HCT116 (cell line): ENCODE measurements around the gene NGEF.

Experiments used
- CBX3 ChIP-seq: IDR thresholded peaks from 2 replicates; pipeline ENCODE4 v1.6.1; 2012; ENCODE audit warnings: low read depth
- CEBPB ChIP-seq: IDR thresholded peaks from 2 replicates; pipeline ENCODE4 v1.6.1; 2012; ENCODE audit warnings: low read depth
- ELF1 ChIP-seq: IDR thresholded peaks from 2 replicates; pipeline ENCODE4 v1.6.1; 2012; ENCODE audit warnings: low read depth, borderline replicate concordance
- EZH2 ChIP-seq: fragments of 200-600 bp; sonication (generic); IDR thresholded peaks from 2 replicates; pipeline ENCODE4 v1.6.1; 2017; ENCODE audit warnings: antibody characterized with exemption, mixed run types
- EZH2phosphoT487 ChIP-seq: fragments of 200-600 bp; IDR thresholded peaks from 2 replicates; pipeline ENCODE4 v1.6.1; 2018; ENCODE audit warnings: antibody characterized with exemption, borderline replicate concordance
- POLR2A ChIP-seq: IDR thresholded peaks from 2 replicates; pipeline ENCODE4 v1.7.0; 2011; ENCODE audit warnings: borderline replicate concordance; ENCODE audit not compliant: insufficient read depth, insufficient read length; ENCODE audit errors: extremely low read depth
- POLR2AphosphoS5 ChIP-seq: IDR thresholded peaks from 2 replicates; pipeline ENCODE4 v1.6.1; 2011; ENCODE audit warnings: mild to moderate bottlenecking, low read depth, low read length, moderate library complexity
- RAD21 ChIP-seq: IDR thresholded peaks from 2 replicates; pipeline ENCODE4 v1.6.1; 2012; ENCODE audit warnings: low read depth, mild to moderate bottlenecking
- SIN3A ChIP-seq: IDR thresholded peaks from 2 replicates; pipeline ENCODE4 v1.6.1; 2012; ENCODE audit warnings: low read depth
- SP1 ChIP-seq: IDR thresholded peaks from 2 replicates; pipeline ENCODE4 v1.6.1; 2012; ENCODE audit warnings: low read depth
- TCF7L2 ChIP-seq: IDR thresholded peaks from 2 replicates; pipeline ENCODE4 v1.7.0; 2011; ENCODE audit warnings: borderline replicate concordance, inconsistent platforms; ENCODE audit not compliant: insufficient read depth, insufficient read length; ENCODE audit errors: extremely low read depth
- YY1 ChIP-seq: IDR thresholded peaks from 2 replicates; pipeline ENCODE4 v1.6.1; 2011; ENCODE audit warnings: low read length, low read depth, moderate library complexity, mild to moderate bottlenecking; ENCODE audit not compliant: insufficient replicate concordance; ENCODE audit errors: extremely low read depth
- TF ChIP-seq, protein P1 (sequence below), 3 experiments: fragments of 200-600 bp in 1 of 3; sonication (generic) in 1 of 3; IDR thresholded peaks in 2 of 3; conservative IDR thresholded peaks in 1 of 3; 2 replicates each; pipeline ENCODE4 v1.5.1; 2012 to 2017; ENCODE audit warnings: low read depth in 2 of 3, low read length in 2 of 3, antibody characterized with exemption in 1 of 3, borderline replicate concordance in 1 of 3, control low read depth in 1 of 3, mild to moderate bottlenecking in 1 of 3, mixed read lengths in 1 of 3, mixed run types in 1 of 3, moderate library complexity in 1 of 3; ENCODE audit not compliant: insufficient read depth in 1 of 3
- TF ChIP-seq, protein P2 (sequence below): IDR thresholded peaks from 2 replicates; pipeline ENCODE4 v1.6.1; 2012

DNA sequence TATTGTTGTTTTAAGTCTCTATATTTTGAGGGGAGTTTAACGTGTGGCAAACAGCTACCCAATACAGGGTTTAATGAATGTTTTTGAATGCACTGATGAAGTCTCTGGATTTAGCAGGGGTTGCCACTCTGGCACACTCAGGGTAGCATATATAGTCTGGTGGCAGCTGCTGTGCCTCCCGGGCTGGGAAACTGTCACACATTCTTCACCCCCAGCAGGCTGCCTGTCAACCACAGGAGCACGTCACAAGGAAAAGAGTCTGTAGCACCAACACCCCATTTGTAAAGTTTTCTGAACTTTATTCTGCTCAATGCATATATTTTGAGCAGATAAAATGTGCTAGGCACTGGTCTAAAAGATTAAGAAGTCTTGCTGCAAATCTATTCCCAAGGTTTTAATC is 39.3 kb downstream of the NGEF start:
- TF ChIP-seq EZH2 (no peak), TCF7L2 (no peak), CBX3 (no peak), CEBPB (no peak), SIN3A (no peak), POLR2A (no peak), EZH2phosphoT487 (no peak), SP1 (no peak), ELF1 (no peak), POLR2AphosphoS5 (no peak), RAD21 (no peak), YY1 (no peak)
- TF ChIP-seq, protein P1, sequence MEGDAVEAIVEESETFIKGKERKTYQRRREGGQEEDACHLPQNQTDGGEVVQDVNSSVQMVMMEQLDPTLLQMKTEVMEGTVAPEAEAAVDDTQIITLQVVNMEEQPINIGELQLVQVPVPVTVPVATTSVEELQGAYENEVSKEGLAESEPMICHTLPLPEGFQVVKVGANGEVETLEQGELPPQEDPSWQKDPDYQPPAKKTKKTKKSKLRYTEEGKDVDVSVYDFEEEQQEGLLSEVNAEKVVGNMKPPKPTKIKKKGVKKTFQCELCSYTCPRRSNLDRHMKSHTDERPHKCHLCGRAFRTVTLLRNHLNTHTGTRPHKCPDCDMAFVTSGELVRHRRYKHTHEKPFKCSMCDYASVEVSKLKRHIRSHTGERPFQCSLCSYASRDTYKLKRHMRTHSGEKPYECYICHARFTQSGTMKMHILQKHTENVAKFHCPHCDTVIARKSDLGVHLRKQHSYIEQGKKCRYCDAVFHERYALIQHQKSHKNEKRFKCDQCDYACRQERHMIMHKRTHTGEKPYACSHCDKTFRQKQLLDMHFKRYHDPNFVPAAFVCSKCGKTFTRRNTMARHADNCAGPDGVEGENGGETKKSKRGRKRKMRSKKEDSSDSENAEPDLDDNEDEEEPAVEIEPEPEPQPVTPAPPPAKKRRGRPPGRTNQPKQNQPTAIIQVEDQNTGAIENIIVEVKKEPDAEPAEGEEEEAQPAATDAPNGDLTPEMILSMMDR (IDR thresholded peaks at IDR 0.05 in 2 of 3, conservative IDR thresholded peaks at IDR 0.05 in 1 of 3; ENCODE audit: borderline replicate concordance in 1 of 3, insufficient read depth in 1 of 3, low read depth in 2 of 3, low read length in 2 of 3) = no peak
- TF ChIP-seq, protein P2, sequence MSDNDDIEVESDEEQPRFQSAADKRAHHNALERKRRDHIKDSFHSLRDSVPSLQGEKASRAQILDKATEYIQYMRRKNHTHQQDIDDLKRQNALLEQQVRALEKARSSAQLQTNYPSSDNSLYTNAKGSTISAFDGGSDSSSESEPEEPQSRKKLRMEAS = no peak
